HEK293 (cell line): ENCODE data around the gene BARD1.

Experiments
- CTCF ChIA-PET: fragments of 350-600 bp; formaldehyde crosslinking; extraction: SDS; loops from one replicate; lab custom pipeline; 2021; ENCODE audit warnings: antibody characterized with exemption; lab: Yijun Ruan, JAX
- POLR2A ChIA-PET: fragments of 300-600 bp; formaldehyde crosslinking; extraction: SDS; loops from one replicate; lab custom pipeline; 2020; ENCODE audit warnings: antibody characterized with exemption, inconsistent platforms; lab: Yijun Ruan, JAX
- H3K27ac ChIP-seq: fragments of 200-500 bp; sonication (Bioruptor generic); 2 replicates; pipeline ENCODE4 v1.5.1; 2014; ENCODE audit warnings: low read depth, low read length, control low read depth, inconsistent platforms; ENCODE audit errors: extremely low read depth
- H3K36me3 ChIP-seq, 2 experiments: fragments of 200-500 bp in 1 of 2; sonication (Bioruptor generic) in 1 of 2; 1 replicate in 1 of 2; 2 replicates in 1 of 2; pipeline ENCODE4 v1.5.1; 2014 to 2017; ENCODE audit warnings: inconsistent platforms in 2 of 2, low read length in 2 of 2; ENCODE audit not compliant: control insufficient read depth in 2 of 2, insufficient read depth in 1 of 2
- H3K4me1 ChIP-seq: fragments of 200-500 bp; sonication (Bioruptor generic); 2 replicates; pipeline ENCODE4 v1.5.1; 2014; ENCODE audit warnings: mild to moderate bottlenecking, low read length, inconsistent platforms; ENCODE audit not compliant: control insufficient read depth, insufficient read depth
- H3K4me3 ChIP-seq: 2 replicates; pipeline ENCODE4 v1.5.1; 2011; ENCODE audit warnings: low read depth, mild to moderate bottlenecking, control low read depth, low read length, moderate library complexity
- H3K9me3 ChIP-seq: fragments of 200-500 bp; sonication (Bioruptor generic); 2 replicates; pipeline ENCODE4 v1.5.1; 2014; ENCODE audit warnings: low read depth, low read length, inconsistent platforms; ENCODE audit not compliant: control insufficient read depth, insufficient read depth
- AEBP2 ChIP-seq: fragments of 450-650 bp; formaldehyde crosslinking; IDR thresholded peaks from 2 replicates; pipeline ENCODE4 v1.5.1; 2016; ENCODE audit warnings: missing biosample characterization, missing genetic modification characterization, borderline replicate concordance
- FEZF1 ChIP-seq: fragments of 450-650 bp; formaldehyde crosslinking; IDR thresholded peaks from 2 replicates; pipeline ENCODE4 v1.5.1; 2016; ENCODE audit warnings: missing biosample characterization, missing genetic modification characterization
- KLF8 ChIP-seq: fragments of 450-650 bp; formaldehyde crosslinking; IDR thresholded peaks from 2 replicates; pipeline ENCODE4 v1.5.1; 2016; ENCODE audit warnings: missing biosample characterization, missing genetic modification characterization
- PRDM4 ChIP-seq: fragments of 450-650 bp; formaldehyde crosslinking; IDR thresholded peaks from 2 replicates; pipeline ENCODE4 v1.5.1; 2017; ENCODE audit warnings: missing biosample characterization, missing genetic modification characterization
- TRIM28 ChIP-seq: IDR thresholded peaks from 2 replicates; pipeline ENCODE4 v1.6.1; 2011; ENCODE audit warnings: low read length, control low read depth, borderline replicate concordance
- ZBTB48 ChIP-seq: fragments of 450-650 bp; formaldehyde crosslinking; IDR thresholded peaks from 2 replicates; pipeline ENCODE4 v1.5.1; 2016; ENCODE audit warnings: missing biosample characterization, missing genetic modification characterization
- ZBTB49 ChIP-seq: fragments of 450-650 bp; formaldehyde crosslinking; IDR thresholded peaks from 2 replicates; pipeline ENCODE4 v1.5.1; 2016; ENCODE audit warnings: missing biosample characterization, missing genetic modification characterization, low read depth
- ZIC2 ChIP-seq: fragments of 450-650 bp; formaldehyde crosslinking; IDR thresholded peaks from 2 replicates; pipeline ENCODE4 v1.5.1; 2016; ENCODE audit warnings: missing biosample characterization, missing genetic modification characterization
- ZNF112 ChIP-seq: fragments of 450-650 bp; formaldehyde crosslinking; IDR thresholded peaks from 2 replicates; pipeline ENCODE4 v1.5.0; 2017; ENCODE audit warnings: missing biosample characterization, missing genetic modification characterization
- ZNF138 ChIP-seq: fragments of 450-650 bp; formaldehyde crosslinking; IDR thresholded peaks from 2 replicates; pipeline ENCODE4 v1.5.1; 2016; ENCODE audit warnings: missing biosample characterization, missing genetic modification characterization, borderline replicate concordance
- ZNF23 ChIP-seq: fragments of 450-650 bp; formaldehyde crosslinking; IDR thresholded peaks from 2 replicates; pipeline ENCODE4 v1.5.1; 2016; ENCODE audit warnings: missing biosample characterization, missing genetic modification characterization, borderline replicate concordance
- ZNF311 ChIP-seq: fragments of 450-650 bp; formaldehyde crosslinking; IDR thresholded peaks from 2 replicates; pipeline ENCODE4 v1.5.1; 2017; ENCODE audit warnings: missing biosample characterization, missing genetic modification characterization, borderline replicate concordance
- ZNF341 ChIP-seq: fragments of 450-650 bp; formaldehyde crosslinking; IDR thresholded peaks from 2 replicates; pipeline ENCODE4; 2016; ENCODE audit warnings: low read depth, missing biosample characterization, missing genetic modification characterization
- ZNF394 ChIP-seq: fragments of 450-650 bp; formaldehyde crosslinking; IDR thresholded peaks from 2 replicates; pipeline ENCODE4 v1.5.1; 2016; ENCODE audit warnings: missing biosample characterization, missing genetic modification characterization, mild to moderate bottlenecking, moderate library complexity, borderline replicate concordance
- ZNF416 ChIP-seq: fragments of 450-650 bp; formaldehyde crosslinking; IDR thresholded peaks from 2 replicates; pipeline ENCODE4 v1.5.1; 2016; ENCODE audit warnings: missing biosample characterization, missing genetic modification characterization
- ZNF513 ChIP-seq: fragments of 450-650 bp; IDR thresholded peaks from 2 replicates; pipeline ENCODE4 v1.5.1; 2018; ENCODE audit warnings: missing biosample characterization, missing genetic modification characterization
- ZNF549 ChIP-seq: fragments of 450-650 bp; IDR thresholded peaks from 2 replicates; pipeline ENCODE4 v1.5.1; 2018; ENCODE audit warnings: missing biosample characterization, missing genetic modification characterization, mild to moderate bottlenecking, inconsistent platforms, moderate library complexity
- ZNF571 ChIP-seq: fragments of 450-650 bp; formaldehyde crosslinking; IDR thresholded peaks from 2 replicates; pipeline ENCODE4 v1.5.0; 2017; ENCODE audit warnings: missing biosample characterization, missing genetic modification characterization
- ZNF596 ChIP-seq: fragments of 450-650 bp; IDR thresholded peaks from 2 replicates; pipeline ENCODE4 v1.5.0; 2018; ENCODE audit warnings: missing biosample characterization, mild to moderate bottlenecking, missing genetic modification characterization, moderate library complexity
- ZNF610 ChIP-seq: fragments of 450-650 bp; formaldehyde crosslinking; IDR thresholded peaks from 2 replicates; pipeline ENCODE4 v1.5.1; 2016; ENCODE audit warnings: missing biosample characterization, missing genetic modification characterization, borderline replicate concordance
- ZNF629 ChIP-seq: fragments of 450-650 bp; formaldehyde crosslinking; IDR thresholded peaks from 2 replicates; pipeline ENCODE4 v1.5.1; 2017; ENCODE audit warnings: missing biosample characterization, missing genetic modification characterization
- ZNF639 ChIP-seq: fragments of 450-650 bp; formaldehyde crosslinking; IDR thresholded peaks from 2 replicates; pipeline ENCODE4 v1.5.1; 2016; ENCODE audit warnings: missing biosample characterization, missing genetic modification characterization
- ZNF658 ChIP-seq: fragments of 450-650 bp; formaldehyde crosslinking; IDR thresholded peaks from 2 replicates; pipeline ENCODE4; 2016; ENCODE audit warnings: missing biosample characterization, missing genetic modification characterization
- ZNF704 ChIP-seq: fragments of 450-650 bp; formaldehyde crosslinking; IDR thresholded peaks from 2 replicates; pipeline ENCODE4 v1.5.1; 2016; ENCODE audit warnings: missing biosample characterization, missing genetic modification characterization

BARD1 gene

GRCh38 chr2:214775971-214776370, 33.5 kb downstream of the BARD1 start (continued):
- no peak for TF ChIP-seq PRDM4 (tag by site-specific recombination)
- TF ChIP-seq ZBTB49 (tag by site-specific recombination), result no peak
- TF ChIP-seq TRIM28, result no peak
- TF ChIP-seq FEZF1 (tag by site-specific recombination), result no peak
- TF ChIP-seq ZNF416 (tag by site-specific recombination), result no peak
- no peak for TF ChIP-seq ZNF311 (tag by site-specific recombination)
- TF ChIP-seq ZNF138, result no peak
- TF ChIP-seq ZNF341 (tag by site-specific recombination), result no peak

GRCh38 chr2:214774108-214774507, 35.4 kb downstream of the BARD1 start:
- CTCF ChIA-PET, result no interaction called here
- POLR2A ChIA-PET, result no interaction called here
- TF ChIP-seq ZNF658 (tag by site-specific recombination) (no peak), ZNF23 (no peak), ZNF629 (tag by site-specific recombination) (no peak), TRIM28 (no peak), ZNF549 (tag by site-specific recombination) (no peak)
- TF ChIP-seq, all 188 proteins: peak for 0
- H3K36me3 ChIP-seq, result peaks cover 22 to 34% of the 10 kb centered on the region in 2 experiments; a peak in 2 of 3 replicates
- no peak overlapping the region for H3K27ac ChIP-seq
- H3K4me1 ChIP-seq, result no peaks in the 10 kb centered on the region
- H3K4me3 ChIP-seq, result no peak overlapping the region
- no peaks in the 10 kb centered on the region for H3K9me3 ChIP-seq

GRCh38 chr2:214772443-214773015, 37.0 kb downstream of the BARD1 start:
- Histone ChIP-seq H3K4me1 (no peaks in the 10 kb centered on the region), H3K4me3 (no peak overlapping the region), H3K27ac (no peak overlapping the region), H3K9me3 (no peaks in the 10 kb centered on the region), H3K36me3 (peaks cover 17 to 46% of the 10 kb centered on the region in 2 experiments; a peak in 2 of 3 replicates)
- POLR2A ChIA-PET, result no interaction called here
- CTCF ChIA-PET, result no interaction called here
- no peak for TF ChIP-seq ZNF639 (tag by site-specific recombination)
- TF ChIP-seq KLF8, result no peak
- TF ChIP-seq ZIC2, result no peak
- TF ChIP-seq ZNF112 (tag by site-specific recombination), result no peak
- TF ChIP-seq AEBP2 (tag by site-specific recombination), result no peak
- TF ChIP-seq ZNF704 (tag by site-specific recombination), result no peak
- TF ChIP-seq ZNF513 (tag by site-specific recombination), result no peak
- TF ChIP-seq ZNF394 (tag by site-specific recombination), result no peak
- TF ChIP-seq ZNF610 (tag by site-specific recombination), result no peak
- no peak for TF ChIP-seq ZNF596
- TF ChIP-seq ZBTB48 (tag by site-specific recombination), result no peak
- no peak for TF ChIP-seq ZNF571 (tag by site-specific recombination)
